ENCODE data around the gene GAS5.

The GAS5 gene

GRCh38 chr1:173832748-173833147, 35.0 kb downstream of the GAS5 start:
- DNase-seq (ENCODE audit: insufficient read length, low spot score): no peak
- FAIRE-seq: no peak

GRCh38 chr1:173827611-173828010, 40.2 kb downstream of the GAS5 start:
- no peak for FAIRE-seq
- DNase-seq (ENCODE audit: insufficient read length, low spot score): no peak

- peak; percentile 66 for FAIRE-seq
- peak; percentile 90 for DNase-seq (ENCODE audit: insufficient read length, low spot score)
Observed at GRCh38 chr1:173824315-173825081, 43.3 kb downstream of the GAS5 start, which contains the start of the genes CENPL and DARS2. Gene CENPL, minus strand, starts transcription at chr1:173824883. Its CDS starts 13,584 bp downstream, at chr1:173811299. Gene DARS2, plus strand, starts transcription at chr1:173824673. Its CDS starts 557 bp downstream, at chr1:173825230.

- FAIRE-seq (no peak), DNase-seq (ENCODE audit: insufficient read length, low spot score) (no peak)
Observed at GRCh38 chr1:173823781-173824314, 43.9 kb downstream of the GAS5 start.

GRCh38 chr1:173821680-173822079, 46.1 kb downstream of the GAS5 start:
- FAIRE-seq: no peak
- no peak for DNase-seq (ENCODE audit: insufficient read length, low spot score)

- FAIRE-seq: no peak
Observed at GRCh38 chr1:173818459-173818858, 49.3 kb downstream of the GAS5 start.

More at GRCh38 chr1:173818459-173818858, 49.3 kb downstream of the GAS5 start:
- no peak for DNase-seq (ENCODE audit: insufficient read length, low spot score)

All from HTR-8/SVneo (cell line).